ENCODE data around the gene POPDC3. TPM values are rescaled to one million over a fixed set of nuclear protein-coding genes. Genes with fewer than 3 reads are reported as not detected.
"Not testable (repeated sequence)": the region's sequence is repeated elsewhere in the genome, so short reads cannot be mapped to it uniquely, and the experiment has no call there.

Gene POPDC3
- total RNA-seq, 4 donors from 2014 or later, result not detected

DNA sequence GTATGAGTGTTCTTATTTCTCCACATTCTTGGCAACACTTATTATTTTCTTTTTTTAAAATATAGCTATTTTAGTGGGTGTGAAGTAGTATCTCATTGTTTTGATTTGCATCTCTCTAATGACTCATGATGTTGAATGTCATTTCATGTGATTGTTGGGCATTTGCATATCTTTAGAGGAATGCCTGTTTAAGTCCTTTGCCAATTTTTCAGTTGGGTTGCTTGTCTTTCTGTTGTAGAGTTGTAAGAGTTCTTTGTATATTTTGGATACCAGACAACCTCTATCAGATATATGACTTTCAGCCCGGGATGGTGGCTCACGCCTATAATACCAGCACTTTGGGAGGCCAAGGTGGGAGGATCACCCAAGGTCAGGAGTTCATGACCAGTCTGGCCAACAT is 5.1 kb upstream of the POPDC3 start:
- intact Hi-C loops (cut with DNase I; ENCODE audit: low total_unique reads), result no loop called here
- H3K4me3 ChIP-seq (ENCODE audit: low read depth, poor library complexity, severe bottlenecking), result no peak overlapping the region
- no peak for TF ChIP-seq POLR2A (IDR thresholded peaks at IDR 0.05)
- TF ChIP-seq, protein P1, sequence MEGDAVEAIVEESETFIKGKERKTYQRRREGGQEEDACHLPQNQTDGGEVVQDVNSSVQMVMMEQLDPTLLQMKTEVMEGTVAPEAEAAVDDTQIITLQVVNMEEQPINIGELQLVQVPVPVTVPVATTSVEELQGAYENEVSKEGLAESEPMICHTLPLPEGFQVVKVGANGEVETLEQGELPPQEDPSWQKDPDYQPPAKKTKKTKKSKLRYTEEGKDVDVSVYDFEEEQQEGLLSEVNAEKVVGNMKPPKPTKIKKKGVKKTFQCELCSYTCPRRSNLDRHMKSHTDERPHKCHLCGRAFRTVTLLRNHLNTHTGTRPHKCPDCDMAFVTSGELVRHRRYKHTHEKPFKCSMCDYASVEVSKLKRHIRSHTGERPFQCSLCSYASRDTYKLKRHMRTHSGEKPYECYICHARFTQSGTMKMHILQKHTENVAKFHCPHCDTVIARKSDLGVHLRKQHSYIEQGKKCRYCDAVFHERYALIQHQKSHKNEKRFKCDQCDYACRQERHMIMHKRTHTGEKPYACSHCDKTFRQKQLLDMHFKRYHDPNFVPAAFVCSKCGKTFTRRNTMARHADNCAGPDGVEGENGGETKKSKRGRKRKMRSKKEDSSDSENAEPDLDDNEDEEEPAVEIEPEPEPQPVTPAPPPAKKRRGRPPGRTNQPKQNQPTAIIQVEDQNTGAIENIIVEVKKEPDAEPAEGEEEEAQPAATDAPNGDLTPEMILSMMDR (IDR thresholded peaks at IDR 0.05), result no peak
- no peak for DNase-seq (ENCODE audit: low spot score in 2 of 2)
- 46 to 75% methylated on average over 2 of the region's 2 CpGs for WGBS, 2 donors

DNA sequence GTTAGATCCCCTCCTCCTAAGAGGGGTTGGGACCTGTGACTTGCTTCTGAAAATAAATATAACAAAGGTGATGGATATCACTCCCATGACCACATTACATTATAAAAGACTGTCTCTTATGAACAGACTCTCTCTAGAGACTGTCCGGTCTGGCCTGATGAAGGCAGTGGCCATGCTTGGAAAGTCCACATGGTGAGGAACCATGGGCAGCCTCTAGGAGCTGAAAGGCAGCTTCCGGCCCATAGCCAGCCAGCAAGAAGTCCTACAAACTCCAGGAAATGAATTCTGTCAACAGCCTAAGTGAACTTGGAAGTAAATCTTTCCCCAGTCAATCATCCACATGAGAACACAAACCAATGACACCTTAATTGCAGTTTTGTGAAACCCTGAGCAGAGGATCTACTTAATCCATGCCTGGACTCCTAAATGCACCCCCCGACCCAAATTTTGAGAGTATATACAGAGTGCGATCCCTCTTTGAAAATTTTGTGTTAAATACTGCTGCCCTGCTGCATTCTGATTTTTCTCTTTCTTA is 2.2 kb upstream of the POPDC3 start:
- DNase-seq (ENCODE audit: low spot score in 2 of 2), result no peak
- no peak overlapping the region for H3K4me3 ChIP-seq (ENCODE audit: low read depth, poor library complexity, severe bottlenecking)
- intact Hi-C loops (cut with DNase I; ENCODE audit: low total_unique reads), result no loop called here
- TF ChIP-seq, protein P1 (IDR thresholded peaks at IDR 0.05), result no peak
- no peak for TF ChIP-seq POLR2A (IDR thresholded peaks at IDR 0.05)
- WGBS, 2 donors, result 82% methylated on average over 4 of the region's 4 CpGs

DNA sequence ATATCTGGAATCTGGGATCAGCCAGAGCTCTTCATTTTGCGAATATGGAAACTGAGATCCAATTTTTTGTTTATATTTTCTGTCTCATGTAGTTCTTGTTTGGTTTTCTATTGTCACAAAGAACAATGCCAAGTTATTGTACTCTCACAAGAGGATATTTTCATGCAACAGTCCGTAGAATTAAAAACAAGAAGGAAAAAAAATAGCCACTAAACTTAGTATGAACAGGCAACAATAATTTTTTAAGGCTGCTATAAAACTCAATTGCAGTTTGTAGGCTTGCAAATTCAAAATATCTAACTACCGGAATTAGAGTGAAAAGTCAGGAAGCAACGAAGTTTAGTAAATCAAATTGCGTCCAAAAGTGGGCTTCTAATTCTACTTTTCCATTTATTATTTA is 1.2 kb downstream of the POPDC3 start:
- 61 to 69% methylated on average over 5 of the region's 5 CpGs for WGBS, 2 donors
- TF ChIP-seq, protein P1 (IDR thresholded peaks at IDR 0.05), result no peak
- no peak for TF ChIP-seq POLR2A (IDR thresholded peaks at IDR 0.05)
- DNase-seq (ENCODE audit: low spot score in 2 of 2), result no peak
- intact Hi-C loops (cut with DNase I; ENCODE audit: low total_unique reads), result no loop called here
- H3K4me3 ChIP-seq (ENCODE audit: low read depth, poor library complexity, severe bottlenecking), result no peak overlapping the region

DNA sequence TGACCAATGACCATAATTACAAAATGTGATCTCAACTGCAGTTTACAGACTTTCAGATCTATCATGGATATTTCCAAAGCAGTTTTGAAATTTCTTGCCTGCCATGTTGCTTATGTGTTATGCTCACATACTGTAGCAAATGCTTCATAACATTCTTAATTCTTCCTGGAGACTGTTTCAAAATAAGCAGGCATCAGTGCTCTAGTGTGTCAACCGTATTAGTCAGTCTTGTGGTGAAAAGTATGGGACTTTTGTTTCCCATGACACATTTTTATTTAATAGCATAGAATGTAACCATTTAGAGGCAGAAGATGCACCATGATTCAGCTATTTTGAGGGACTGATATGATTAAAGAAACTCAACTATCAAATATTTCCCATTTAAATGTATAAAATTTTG is 1.7 kb downstream of the POPDC3 start:
- H3K4me3 ChIP-seq (ENCODE audit: low read depth, poor library complexity, severe bottlenecking), result no peak overlapping the region
- DNase-seq (ENCODE audit: low spot score in 2 of 2), result no peak
- 41 to 42% methylated on average over 1 of the region's 1 CpG for WGBS, 2 donors
- intact Hi-C loops (cut with DNase I; ENCODE audit: low total_unique reads), result no loop called here
- TF ChIP-seq POLR2A (IDR thresholded peaks at IDR 0.05), result no peak
- TF ChIP-seq, protein P1 (IDR thresholded peaks at IDR 0.05), result no peak

DNA sequence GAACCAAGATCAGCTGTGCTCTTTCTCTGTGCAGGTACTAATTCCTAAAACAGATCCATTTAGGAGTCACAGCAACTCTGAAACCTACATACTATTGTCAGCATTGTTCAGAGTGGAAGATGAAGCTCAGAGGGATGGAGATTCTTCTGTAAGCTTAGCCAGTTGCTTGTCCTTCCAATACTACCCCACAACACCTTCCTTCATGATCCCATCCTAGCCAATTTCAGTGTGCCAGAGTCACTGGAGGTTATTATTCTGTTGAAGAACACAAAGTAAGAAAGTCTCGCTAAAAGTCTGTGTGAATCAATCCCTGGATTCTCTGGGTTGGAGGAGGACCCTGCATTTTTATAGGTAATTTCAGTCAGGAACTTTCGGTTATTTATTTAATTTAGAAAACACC is 2.3 kb downstream of the POPDC3 start:
- intact Hi-C loops (cut with DNase I; ENCODE audit: low total_unique reads), result no loop called here
- DNase-seq (ENCODE audit: low spot score in 2 of 2), result no peak
- no peak for TF ChIP-seq POLR2A (IDR thresholded peaks at IDR 0.05)
- TF ChIP-seq, protein P1 (IDR thresholded peaks at IDR 0.05), result no peak
- 86 to 98% methylated on average over 2 of the region's 2 CpGs for WGBS, 2 donors
- no peak overlapping the region for H3K4me3 ChIP-seq (ENCODE audit: low read depth, poor library complexity, severe bottlenecking)

DNA sequence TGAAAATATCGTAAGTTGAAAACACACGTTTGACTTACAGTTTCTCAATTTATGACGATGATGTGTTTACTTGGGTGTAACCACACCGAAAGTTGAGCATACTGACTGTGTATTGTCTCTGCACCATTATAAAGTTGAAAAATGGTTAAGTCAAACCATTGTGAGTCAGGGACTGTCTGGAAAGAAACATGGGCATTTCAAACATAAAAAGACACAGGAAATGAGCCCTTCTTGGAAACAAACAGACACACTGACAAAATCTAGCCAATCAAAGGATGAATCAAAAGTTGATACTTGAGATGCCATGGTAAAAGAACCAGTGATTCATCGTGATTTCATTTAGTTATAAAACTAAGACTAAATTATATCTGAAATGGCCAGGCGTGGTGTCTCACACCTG is 5.3 kb downstream of the POPDC3 start:
- TF ChIP-seq, protein P1 (IDR thresholded peaks at IDR 0.05), result no peak
- TF ChIP-seq POLR2A (IDR thresholded peaks at IDR 0.05), result no peak
- H3K4me3 ChIP-seq (ENCODE audit: low read depth, poor library complexity, severe bottlenecking), result no peak overlapping the region
- intact Hi-C loops (cut with DNase I; ENCODE audit: low total_unique reads), result no loop called here
- no peak for DNase-seq (ENCODE audit: low spot score in 2 of 2)
- WGBS, 2 donors, result 87 to 90% methylated on average over 6 of the region's 6 CpGs

DNA sequence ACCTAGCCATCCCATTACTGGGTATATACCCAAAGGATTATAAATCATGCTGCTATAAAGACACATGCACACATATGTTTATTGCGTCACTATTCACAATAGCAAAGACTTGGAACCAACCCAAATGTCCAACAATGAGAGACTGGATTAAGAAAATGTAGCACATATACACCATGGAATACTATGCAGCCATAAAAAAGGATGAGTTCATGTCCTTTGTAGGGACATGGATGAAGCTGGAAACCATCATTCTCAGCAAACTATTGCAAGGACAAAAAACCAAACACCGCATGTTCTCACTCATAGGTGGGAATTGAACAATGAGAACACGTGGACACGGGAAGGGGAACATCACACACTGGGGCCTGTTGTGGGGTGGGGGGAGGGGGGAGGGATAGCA is 7.3 kb downstream of the POPDC3 start:
- intact Hi-C loops (cut with DNase I; ENCODE audit: low total_unique reads); H3K4me3 ChIP-seq (ENCODE audit: low read depth, poor library complexity, severe bottlenecking); DNase-seq (ENCODE audit: low spot score in 2 of 2): not testable (repeated sequence)
- WGBS, 2 donors, result 95 to 100% methylated on average over 4 of the region's 4 CpGs

Data from lower leg skin (tissue), 4 donors.